Measurements from ENCODE around the gene UBE2O. TPM values are rescaled to one million over a fixed set of nuclear protein-coding genes. Genes with fewer than 3 reads are reported as not detected.

UBE2O gene
- total and polyA plus RNA-seq, 2 experiments from 2014 or later = 30.4 to 79.4 TPM

- Histone ChIP-seq H3K27me3 (ENCODE audit: insufficient read depth) (no peaks in the 10 kb centered on the region), H3K9me2 (ENCODE audit: insufficient read depth) (no peaks in the 10 kb centered on the region), H3K79me2 (replicated peaks; ENCODE audit: insufficient read depth) (no peaks in the 10 kb centered on the region), H3K4me2 (no peak overlapping the region), H3K4me3 (no peak overlapping the region), H2AFZ (no peak overlapping the region), H4K20me1 (replicated peaks; ENCODE audit: insufficient read depth) (no peaks in the 10 kb centered on the region), H3K27ac (ENCODE audit: low read depth) (no peak overlapping the region), H3K36me3 (ENCODE audit: insufficient read depth) (no peaks in the 10 kb centered on the region), H3F3A (replicated peaks; ENCODE audit: low read depth) (no peaks in the 10 kb centered on the region), H3K4me1 (ENCODE audit: insufficient read depth) (no peaks in the 10 kb centered on the region)
- Mint-ChIP-seq H3K4me3 (no peak overlapping the region), H3K36me3 (ENCODE audit: low read depth) (peaks cover 3% of the 10 kb centered on the region; the same call in 1 of the 3 replicates), H3K4me1 (peaks cover 14% of the 10 kb centered on the region), H3K27ac (no peak overlapping the region), H3K9me3 (no peaks in the 10 kb centered on the region; the same call in 1 of the 3 replicates), H3K27me3 (ENCODE audit: insufficient read depth, low read depth, poor library complexity) (peaks cover 9% of the 10 kb centered on the region)
- TF ChIP-seq STAT1 (IDR thresholded peaks at IDR 0.05; ENCODE audit: unreplicated experiment) (no peak), POLR2AphosphoS5 (IDR thresholded peaks at IDR 0.05; ENCODE audit: low read depth) (no peak), REST (IDR thresholded peaks at IDR 0.05; ENCODE audit: unreplicated experiment) (no peak), ZNF462 (CRISPR knock-in tag; IDR thresholded peaks at IDR 0.05) (no peak), JUNB (IDR thresholded peaks at IDR 0.05; ENCODE audit: unreplicated experiment) (no peak), ZNF331 (CRISPR knock-in tag; IDR thresholded peaks at IDR 0.05; ENCODE audit: low read depth) (no peak), ETS1 (IDR thresholded peaks at IDR 0.05) (no peak), CREB1 (CRISPR knock-in tag; IDR thresholded peaks at IDR 0.05; ENCODE audit: low read depth) (no peak), ZNF114 (CRISPR knock-in tag; IDR thresholded peaks at IDR 0.05) (no peak), NANOG (IDR thresholded peaks at IDR 0.05; ENCODE audit: borderline replicate concordance) (no peak), CTCF (conservative IDR thresholded peaks at IDR 0.05; ENCODE audit: low read depth in 2 of 2) (no peak), EZH2 (IDR thresholded peaks at IDR 0.05; ENCODE audit: low read depth, unreplicated experiment) (no peak), EZH2phosphoT487 (IDR thresholded peaks at IDR 0.05; ENCODE audit: unreplicated experiment) (no peak)
- ATAC-seq (no peak), DNase-seq (ENCODE audit: low spot score) (no peak)
These were observed 13.8 kb upstream of the UBE2O start for GRCh38 chr17:76466775-76467130.

Data from GM23338 (cell line).